Activated naive CD8-positive, alpha-beta T cell treated with anti-CD3 and anti-CD28 coated beads, Interleukin-2, amount 50 U/mL, for 24 hours (primary cell): Measurements from ENCODE around the gene CSDE1.
A peak's percentile ranks its signal among the peaks of the same experiment; 100 is the strongest.

Experiments
- ATAC-seq: fragments of 150-1000 bp; cut with Tn5 transposase; one replicate; pipeline ENCODE4 v1.10.0; 2021
- DNase-seq: peaks from one replicate; pipeline ENCODE4 v3.0.0; 2021
- H3K27ac Mint-ChIP-seq: one replicate; pipeline ENCODE4 v1.8.0; 2021; ENCODE audit warnings: mild to moderate bottlenecking, mixed read lengths
- H3K27me3 Mint-ChIP-seq: one replicate; pipeline ENCODE4 v1.8.0; 2021; ENCODE audit warnings: mixed read lengths
- H3K36me3 Mint-ChIP-seq: one replicate; pipeline ENCODE4 v1.8.0; 2021; ENCODE audit warnings: low read depth, mixed read lengths
- H3K4me1 Mint-ChIP-seq: one replicate; pipeline ENCODE4 v1.8.0; 2021; ENCODE audit warnings: mixed read lengths
- H3K4me3 Mint-ChIP-seq: one replicate; pipeline ENCODE4 v1.8.0; 2021; ENCODE audit warnings: mild to moderate bottlenecking, moderate library complexity, mixed read lengths
- H3K9me3 Mint-ChIP-seq: one replicate; pipeline ENCODE4 v1.8.0; 2021; ENCODE audit warnings: mixed read lengths

CSDE1 gene

DNA sequence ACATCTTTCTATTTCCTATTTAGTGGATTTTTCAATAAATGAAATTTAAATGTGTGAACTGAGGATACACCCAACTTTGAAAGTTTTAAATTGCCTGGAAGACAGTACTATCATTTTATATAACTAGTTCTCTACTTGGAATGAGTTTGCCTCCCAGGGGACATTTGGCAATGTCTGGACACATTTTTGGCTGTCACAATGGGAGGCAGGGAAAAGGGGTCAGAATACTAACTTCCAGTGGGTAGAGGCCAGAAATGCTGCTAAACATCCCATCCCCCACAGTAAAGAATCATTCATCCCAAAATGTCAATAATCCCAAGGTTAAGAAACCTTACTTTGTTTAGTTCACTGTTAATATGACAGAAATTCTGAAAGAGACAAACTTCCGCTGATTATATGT is 28.0 kb downstream of the CSDE1 start:
- ATAC-seq: no peak

DNA sequence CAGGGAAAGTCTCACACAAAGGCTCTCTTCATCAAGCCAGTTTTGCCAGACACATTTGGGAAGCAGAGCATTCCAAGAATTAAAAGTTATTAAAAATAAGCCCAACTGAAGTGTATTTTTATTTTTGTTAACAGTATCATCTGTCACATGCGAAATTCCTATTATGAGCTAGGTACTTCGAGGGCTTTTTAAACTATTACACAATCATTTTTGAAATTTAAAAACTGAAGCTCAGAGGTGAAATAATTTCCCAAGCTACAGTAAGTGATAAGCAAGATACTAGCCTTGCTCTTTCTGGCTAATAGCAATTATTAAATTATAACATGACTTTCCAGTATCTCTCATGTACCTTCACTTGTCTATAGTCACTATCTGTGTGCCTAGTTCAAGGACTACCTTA is 29.2 kb downstream of the CSDE1 start:
- no peaks in the 10 kb centered on the region for H3K9me3 Mint-ChIP-seq
- ATAC-seq (no peak), DNase-seq (no peak)
- peak overlapping the region; percentile 53 for H3K27ac Mint-ChIP-seq
- H3K4me3 Mint-ChIP-seq: no peak overlapping the region
- H3K4me1 Mint-ChIP-seq: peaks cover 5% of the 10 kb centered on the region
- H3K36me3 Mint-ChIP-seq: peaks cover 77% of the 10 kb centered on the region
- H3K27me3 Mint-ChIP-seq: no peaks in the 10 kb centered on the region

More for the DNA sequence above, 28.0 kb downstream of the CSDE1 start:
- no peak for DNase-seq
- peaks cover 3% of the 10 kb centered on the region for H3K4me1 Mint-ChIP-seq
- no peak overlapping the region for H3K4me3 Mint-ChIP-seq
- no peaks in the 10 kb centered on the region for H3K27me3 Mint-ChIP-seq
- H3K9me3 Mint-ChIP-seq: no peaks in the 10 kb centered on the region
- peaks cover 79% of the 10 kb centered on the region for H3K36me3 Mint-ChIP-seq
- H3K27ac Mint-ChIP-seq: no peak overlapping the region

DNA sequence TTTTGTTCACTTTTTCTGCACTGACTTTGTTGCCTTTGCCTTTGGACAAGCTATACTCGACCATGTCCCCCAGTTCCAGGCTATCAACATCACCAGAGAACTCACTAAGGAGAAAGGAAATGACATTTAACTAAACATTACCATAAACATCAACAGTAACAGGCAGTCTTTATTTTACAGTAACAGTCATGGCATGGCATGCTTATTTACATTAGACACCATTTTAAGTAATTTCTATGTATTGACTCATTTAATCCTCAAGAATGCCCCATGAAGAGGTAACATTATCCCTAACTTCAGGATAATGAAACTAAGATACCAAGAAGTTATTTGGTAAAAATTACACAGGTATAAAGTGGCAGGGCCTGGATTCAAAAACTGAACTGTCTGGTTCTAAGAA is 32.6 kb downstream of the CSDE1 start:
- Mint-ChIP-seq H3K36me3 (peaks cover 81% of the 10 kb centered on the region), H3K27me3 (no peaks in the 10 kb centered on the region), H3K4me1 (peaks cover 5% of the 10 kb centered on the region), H3K9me3 (no peaks in the 10 kb centered on the region), H3K27ac (no peak overlapping the region), H3K4me3 (no peak overlapping the region)
- DNase-seq: no peak
- ATAC-seq: no peak

DNA sequence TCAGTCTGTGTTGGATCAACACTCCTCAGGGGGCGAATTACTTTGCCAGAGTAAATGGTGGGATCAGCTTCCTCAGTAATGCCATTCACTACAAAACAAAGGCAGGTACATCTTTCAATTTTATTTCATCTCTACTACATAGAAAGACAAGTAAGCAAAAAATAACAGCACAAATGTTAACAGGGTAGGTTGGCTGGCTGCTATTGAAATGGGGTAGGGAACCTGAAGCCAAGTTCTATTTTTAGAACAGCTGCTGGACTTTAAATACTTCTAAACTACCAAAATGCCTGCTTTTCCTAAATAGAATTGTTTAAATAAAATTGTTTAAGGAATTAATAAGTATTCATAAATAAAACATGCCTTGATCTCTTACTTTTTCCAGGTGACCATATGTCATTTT is 33.9 kb downstream of the CSDE1 start:
- H3K4me3 Mint-ChIP-seq: no peak overlapping the region
- no peak for DNase-seq
- no peaks in the 10 kb centered on the region for H3K27me3 Mint-ChIP-seq
- peaks cover 82% of the 10 kb centered on the region for H3K36me3 Mint-ChIP-seq
- no peaks in the 10 kb centered on the region for H3K9me3 Mint-ChIP-seq
- ATAC-seq: no peak
- H3K27ac Mint-ChIP-seq: peak overlapping the region; percentile 50
- H3K4me1 Mint-ChIP-seq: peaks cover 14% of the 10 kb centered on the region

DNA sequence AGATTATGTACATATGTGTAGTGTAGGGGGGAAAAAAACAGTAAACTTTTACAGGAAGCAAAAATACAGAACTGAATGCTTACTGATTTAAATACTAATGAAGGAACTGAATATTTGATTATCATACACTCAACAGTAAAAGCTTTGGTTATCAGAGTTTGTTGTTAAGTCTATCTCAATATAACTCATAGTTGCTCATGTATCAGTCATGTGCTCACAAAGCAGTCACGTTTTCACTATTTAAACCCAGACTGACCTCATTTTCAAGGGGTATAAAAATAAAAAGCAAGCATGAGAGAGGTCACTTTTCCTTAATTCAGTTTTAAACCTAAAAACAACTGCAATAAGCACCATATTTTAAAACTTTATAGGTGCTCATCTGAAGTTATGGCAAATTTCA is 34.3 kb downstream of the CSDE1 start:
- Mint-ChIP-seq H3K4me1 (peaks cover 17% of the 10 kb centered on the region), H3K4me3 (no peak overlapping the region), H3K9me3 (no peaks in the 10 kb centered on the region), H3K27me3 (no peaks in the 10 kb centered on the region), H3K27ac (peak overlapping the region; percentile 36), H3K36me3 (peaks cover 85% of the 10 kb centered on the region)
- no peak for DNase-seq
- ATAC-seq: no peak

DNA sequence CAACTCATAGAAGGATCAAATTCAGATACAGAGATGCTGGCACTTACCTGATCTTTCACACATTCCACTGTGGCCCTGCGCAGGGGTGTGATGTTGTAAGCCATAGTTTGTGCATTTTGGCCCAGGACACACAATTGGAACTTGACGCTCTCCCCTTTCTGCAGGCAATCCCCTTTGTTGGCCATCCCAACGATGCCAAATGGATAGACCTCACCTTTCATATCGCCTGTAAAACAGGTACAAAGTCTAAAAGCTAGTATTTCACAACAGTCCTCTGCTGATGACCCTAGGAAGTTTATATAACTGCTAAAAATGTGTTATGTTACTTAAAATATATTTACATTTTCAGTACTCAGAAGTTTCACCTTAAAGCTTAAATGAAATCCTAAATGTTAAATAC is 37.3 kb downstream of the CSDE1 start:
- H3K36me3 Mint-ChIP-seq: peaks cover 75% of the 10 kb centered on the region
- no peak for DNase-seq
- ATAC-seq: no peak
- peak overlapping the region; percentile 44 for H3K27ac Mint-ChIP-seq
- no peaks in the 10 kb centered on the region for H3K9me3 Mint-ChIP-seq
- no peaks in the 10 kb centered on the region for H3K27me3 Mint-ChIP-seq
- H3K4me1 Mint-ChIP-seq: peaks cover 37% of the 10 kb centered on the region
- no peak overlapping the region for H3K4me3 Mint-ChIP-seq

DNA sequence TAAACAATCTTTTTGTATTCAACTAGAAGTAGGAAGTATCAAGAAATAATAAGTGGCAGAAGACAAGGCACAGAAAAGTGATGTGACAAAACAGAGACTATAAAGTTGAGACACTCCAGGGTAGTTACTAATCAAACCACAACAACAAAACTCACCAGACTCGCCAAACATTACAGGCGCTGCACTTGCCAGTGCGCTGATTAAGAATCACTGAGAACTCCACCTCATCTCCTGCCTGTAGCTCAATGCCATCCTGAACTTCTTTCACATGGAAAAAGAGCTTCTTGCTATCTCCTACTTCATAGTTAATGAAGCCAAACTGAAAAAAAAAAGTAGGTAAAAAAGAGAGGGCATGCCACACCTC is 38.4 kb downstream of the CSDE1 start:
- DNase-seq: no peak
- Mint-ChIP-seq H3K4me1 (peaks cover 39% of the 10 kb centered on the region), H3K27me3 (no peaks in the 10 kb centered on the region), H3K4me3 (no peak overlapping the region), H3K27ac (peak overlapping the region; percentile 65), H3K9me3 (no peaks in the 10 kb centered on the region), H3K36me3 (peaks cover 67% of the 10 kb centered on the region)
- ATAC-seq: no peak

DNA sequence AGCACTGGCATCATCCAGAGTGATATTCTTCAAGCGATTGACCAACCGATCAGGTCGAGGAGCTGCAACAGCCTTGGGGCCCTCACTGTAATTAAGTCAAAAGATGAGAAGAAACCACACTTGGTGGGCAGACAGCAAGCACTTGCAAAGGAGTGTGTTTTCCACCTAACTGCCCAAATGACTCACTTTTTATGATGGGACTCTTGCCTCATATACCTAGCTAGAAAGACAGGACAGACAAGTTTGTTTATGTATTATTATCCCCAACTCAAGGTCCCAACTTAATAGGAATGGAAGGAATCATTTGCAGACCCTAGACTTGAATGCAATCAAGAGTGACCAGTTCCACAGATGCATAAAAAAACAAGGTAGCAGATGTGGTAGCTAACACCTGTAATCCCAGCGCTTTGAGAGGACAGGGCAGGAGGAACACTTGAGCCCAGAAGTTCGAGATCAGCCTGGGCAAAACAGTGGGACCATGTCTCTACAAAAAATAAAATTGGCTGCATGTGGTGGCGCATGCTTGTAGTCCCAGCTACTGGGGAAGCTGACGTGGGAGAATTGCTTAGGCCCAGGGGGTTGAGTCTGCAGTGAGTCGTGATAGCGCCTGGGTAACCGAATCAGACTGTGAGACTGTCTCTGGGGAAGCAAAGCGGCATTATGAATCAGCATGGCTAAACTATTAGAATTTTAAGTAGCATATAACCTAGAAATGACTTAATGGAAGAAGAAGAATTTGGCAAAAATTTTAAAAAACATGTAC is 38.9 kb downstream of the CSDE1 start:
- no peaks in the 10 kb centered on the region for H3K27me3 Mint-ChIP-seq
- H3K4me1 Mint-ChIP-seq: peaks cover 41% of the 10 kb centered on the region
- no peak overlapping the region for H3K4me3 Mint-ChIP-seq
- peak overlapping the region; percentile 65 for H3K27ac Mint-ChIP-seq
- peaks cover 65% of the 10 kb centered on the region for H3K36me3 Mint-ChIP-seq
- ATAC-seq: peak; percentile 39
- no peak for DNase-seq
- no peaks in the 10 kb centered on the region for H3K9me3 Mint-ChIP-seq

DNA sequence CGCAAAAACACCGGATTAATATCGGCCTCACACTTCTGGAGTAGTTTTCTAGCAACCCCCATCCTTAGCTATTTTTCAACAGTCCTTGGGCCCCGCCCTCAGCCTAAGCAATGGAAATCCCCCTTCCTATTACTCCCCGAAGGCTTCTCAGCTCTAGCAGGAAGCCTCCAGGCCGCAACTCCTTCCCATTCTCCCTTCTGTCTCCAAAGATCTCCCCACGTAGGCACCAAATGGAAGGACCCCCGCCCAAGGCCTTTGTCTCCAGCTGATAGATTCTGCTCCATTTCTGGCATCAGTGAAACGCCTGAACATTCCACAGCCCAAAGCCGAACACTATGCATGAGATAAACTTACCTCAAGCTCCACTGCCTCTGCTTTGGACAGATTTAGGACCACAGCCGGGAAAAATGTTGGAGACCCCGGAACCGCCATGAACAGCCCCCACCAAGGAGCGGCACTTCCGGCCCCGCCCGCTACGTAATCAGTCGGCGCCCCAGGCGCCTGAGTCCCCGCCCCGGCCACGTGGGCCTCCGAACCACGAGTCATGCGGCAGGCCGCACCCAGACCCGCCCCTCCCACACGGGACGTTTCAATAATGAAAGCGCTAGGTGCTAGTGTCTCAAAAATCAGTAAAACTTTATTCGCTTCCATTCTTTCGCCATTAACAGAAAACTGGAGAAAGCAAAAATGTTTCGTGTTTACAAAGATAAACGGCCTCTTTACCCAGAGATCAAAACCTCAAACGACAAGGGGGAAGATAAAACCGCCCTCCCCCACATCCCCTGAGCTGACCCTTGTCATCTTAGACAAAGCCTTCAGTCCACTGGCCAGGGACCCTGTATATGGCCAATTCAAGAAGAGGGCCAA is 41.2 kb downstream of the CSDE1 start, which contains the start of gene NRAS:
Gene NRAS, minus strand, starts transcription at position 468 of the 867 bp plus-strand sequence. CDS start 611 bp downstream, outside the sequence.
- Mint-ChIP-seq H3K4me3 (peak within 1 kb of the TSS; percentile 98), H3K36me3 (peaks cover 64% of the 10 kb centered on the region), H3K4me1 (peaks cover 43% of the 10 kb centered on the region), H3K27ac (peak within 1 kb of the TSS; percentile 97), H3K27me3 (no peaks in the 10 kb centered on the region), H3K9me3 (no peaks in the 10 kb centered on the region)
- DNase-seq: peak; percentile 98
- ATAC-seq: peak; percentile 94

DNA sequence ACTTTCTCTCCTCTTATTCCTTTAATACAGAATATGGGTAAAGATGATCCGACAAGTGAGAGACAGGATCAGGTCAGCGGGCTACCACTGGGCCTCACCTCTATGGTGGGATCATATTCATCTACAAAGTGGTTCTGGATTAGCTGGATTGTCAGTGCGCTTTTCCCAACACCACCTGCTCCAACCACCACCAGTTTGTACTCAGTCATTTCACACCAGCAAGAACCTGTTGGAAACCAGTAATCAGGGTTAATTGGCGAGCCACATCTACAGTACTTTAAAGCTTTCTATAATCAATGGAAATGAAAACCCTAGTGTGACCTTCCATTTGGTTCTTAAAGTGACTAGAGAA is 41.9 kb downstream of the CSDE1 start:
- DNase-seq (no peak), ATAC-seq (no peak)
- Mint-ChIP-seq H3K36me3 (peaks cover 61% of the 10 kb centered on the region), H3K27me3 (no peaks in the 10 kb centered on the region), H3K4me3 (peak overlapping the region; percentile 98), H3K4me1 (peaks cover 43% of the 10 kb centered on the region), H3K27ac (peak overlapping the region; percentile 97), H3K9me3 (no peaks in the 10 kb centered on the region)

DNA sequence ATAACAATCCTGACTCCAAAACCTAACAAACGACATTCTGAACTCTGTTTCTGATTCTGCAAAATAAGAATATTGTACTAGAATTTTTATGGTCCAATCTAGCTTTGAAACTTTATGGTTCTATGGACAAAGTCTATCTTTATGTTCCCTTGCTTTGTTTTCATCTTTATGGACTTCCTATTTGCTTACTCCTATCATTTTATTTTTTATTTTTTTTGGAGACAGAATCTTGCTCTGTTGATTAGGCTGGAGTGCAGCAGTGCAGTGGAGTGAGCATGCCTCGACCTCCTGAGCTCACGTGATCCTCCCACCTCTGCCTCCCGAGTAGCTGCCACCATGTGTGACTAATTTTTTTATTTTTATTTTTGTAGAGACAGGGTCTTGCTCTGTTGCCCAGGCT is 44.8 kb downstream of the CSDE1 start:
- Mint-ChIP-seq H3K4me3 (no peak overlapping the region), H3K27ac (no peak overlapping the region), H3K27me3 (no peaks in the 10 kb centered on the region), H3K4me1 (peaks cover 27% of the 10 kb centered on the region), H3K9me3 (no peaks in the 10 kb centered on the region), H3K36me3 (peaks cover 49% of the 10 kb centered on the region)
- ATAC-seq: no peak
- no peak for DNase-seq

DNA sequence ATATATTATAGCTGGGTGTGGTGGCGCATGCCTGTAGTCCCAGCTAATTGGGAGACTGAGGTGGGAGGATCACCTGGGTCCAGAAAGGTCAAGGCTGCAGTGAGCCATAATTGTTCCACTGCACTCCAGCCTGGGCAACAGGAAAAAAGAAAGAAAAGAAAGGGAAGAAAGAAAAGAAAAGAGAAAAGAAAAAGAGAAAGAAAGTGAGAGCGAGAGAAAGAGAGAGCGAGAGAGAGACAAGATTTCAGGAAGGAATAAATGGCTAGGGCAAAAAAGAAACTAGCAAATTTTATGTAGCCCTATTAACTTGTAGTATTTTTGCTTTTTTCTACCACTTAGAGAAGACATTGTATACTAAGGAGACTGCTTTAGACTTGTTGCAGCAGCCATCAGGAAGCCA is 47.4 kb downstream of the CSDE1 start:
- peaks cover 52% of the 10 kb centered on the region for H3K36me3 Mint-ChIP-seq
- peaks cover 11% of the 10 kb centered on the region for H3K4me1 Mint-ChIP-seq
- ATAC-seq: no peak
- H3K27me3 Mint-ChIP-seq: no peaks in the 10 kb centered on the region
- DNase-seq: no peak
- H3K27ac Mint-ChIP-seq: no peak overlapping the region
- no peak overlapping the region for H3K4me3 Mint-ChIP-seq
- no peaks in the 10 kb centered on the region for H3K9me3 Mint-ChIP-seq

DNA sequence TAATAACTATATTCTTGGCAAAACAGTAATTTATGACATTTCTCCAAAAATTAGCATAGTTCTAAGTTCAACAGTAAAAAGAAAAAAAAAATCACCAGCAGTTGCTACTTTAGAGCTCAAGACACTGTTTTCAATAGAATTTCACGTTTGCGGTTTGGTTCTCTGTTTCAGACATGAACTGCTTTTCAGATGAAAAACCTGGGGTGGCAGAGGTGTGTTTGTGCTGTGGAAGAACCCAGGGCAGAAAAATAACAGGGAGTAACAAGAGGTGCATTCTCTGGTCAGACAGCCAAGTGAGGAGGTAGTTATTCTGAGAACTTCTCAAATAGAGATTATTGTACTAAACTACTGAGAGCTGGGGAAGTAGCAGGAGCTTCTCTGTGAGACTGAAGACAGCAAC is 50.2 kb downstream of the CSDE1 start:
- peaks cover 43% of the 10 kb centered on the region for H3K36me3 Mint-ChIP-seq

DNA sequence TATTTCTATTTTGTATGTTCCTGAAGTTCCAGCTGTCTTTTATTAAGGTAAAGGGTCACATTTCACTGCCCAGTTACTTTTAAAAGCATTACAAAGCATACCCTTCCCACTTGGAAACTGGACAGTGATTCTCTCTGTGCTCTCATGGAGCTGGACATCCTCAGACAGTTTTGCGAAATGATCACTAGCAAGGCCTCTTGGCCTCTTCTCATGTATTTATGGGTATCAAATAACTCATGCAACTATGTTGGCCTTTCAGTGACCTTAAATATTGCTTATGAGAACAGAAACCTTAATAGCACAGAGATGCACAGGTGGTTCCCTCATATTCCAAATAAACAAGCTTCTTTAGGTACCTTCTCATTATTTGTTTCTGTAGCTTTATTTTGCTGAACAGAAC is 54.5 kb downstream of the CSDE1 start:
- H3K4me3 Mint-ChIP-seq: no peak overlapping the region
- no peak for DNase-seq

More for the DNA sequence above, 50.2 kb downstream of the CSDE1 start:
- no peak overlapping the region for H3K27ac Mint-ChIP-seq
- no peak overlapping the region for H3K4me3 Mint-ChIP-seq
- H3K9me3 Mint-ChIP-seq: no peaks in the 10 kb centered on the region
- no peak for DNase-seq
- ATAC-seq: no peak
- no peaks in the 10 kb centered on the region for H3K27me3 Mint-ChIP-seq
- H3K4me1 Mint-ChIP-seq: peaks cover 3% of the 10 kb centered on the region

DNA sequence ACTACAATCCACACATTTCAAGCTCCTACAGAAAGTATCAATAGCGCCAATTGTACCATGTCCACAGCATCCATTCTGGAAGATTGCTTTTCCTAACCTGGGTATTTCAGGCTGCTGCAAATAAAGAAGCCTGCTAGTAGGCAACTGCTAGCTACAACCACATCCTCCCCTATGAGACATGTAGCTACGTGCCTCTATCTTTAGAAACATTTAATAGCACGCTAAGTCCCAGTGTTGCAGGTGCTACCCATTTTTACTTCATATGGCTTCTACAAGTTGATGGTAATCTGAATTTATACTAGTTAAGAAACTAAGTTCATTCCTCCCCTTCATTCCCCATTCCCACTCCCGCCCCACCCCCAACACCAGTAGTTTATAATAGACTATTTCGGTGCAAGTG is 55.0 kb downstream of the CSDE1 start:
- no peaks in the 10 kb centered on the region for H3K9me3 Mint-ChIP-seq
- ATAC-seq (no peak), DNase-seq (no peak)
- H3K27ac Mint-ChIP-seq: no peak overlapping the region
- H3K4me1 Mint-ChIP-seq: peaks cover 3% of the 10 kb centered on the region
- H3K4me3 Mint-ChIP-seq: no peak overlapping the region
- peaks cover 14% of the 10 kb centered on the region for H3K36me3 Mint-ChIP-seq
- no peaks in the 10 kb centered on the region for H3K27me3 Mint-ChIP-seq

More for the DNA sequence above, 54.5 kb downstream of the CSDE1 start:
- Mint-ChIP-seq H3K27ac (no peak overlapping the region), H3K36me3 (peaks cover 17% of the 10 kb centered on the region), H3K9me3 (no peaks in the 10 kb centered on the region), H3K27me3 (no peaks in the 10 kb centered on the region), H3K4me1 (peaks cover 3% of the 10 kb centered on the region)
- ATAC-seq: no peak
